Erythroblast (primary cell): ENCODE data around the gene JSRP1.

Experiments used
- DNase-seq, 2 experiments: peaks; one replicate each; lab custom pipeline; 2025; lab: John Stamatoyannopoulos, UW
- GATA1 ChIP-seq: IDR thresholded peaks from 2 replicates; pipeline ENCODE4 v1.6.1; 2011; ENCODE audit warnings: low read depth, mild to moderate bottlenecking, control low read depth, low read length, moderate library complexity
- POLR2A ChIP-seq: IDR thresholded peaks from 2 replicates; pipeline ENCODE4 v1.6.1; 2011; ENCODE audit warnings: mild to moderate bottlenecking, low read length

The JSRP1 gene

GRCh38 chr19:2208975-2209374 is 47.2 kb downstream of the JSRP1 start:
- no peak for DNase-seq
- TF ChIP-seq POLR2A: no peak
- no peak for TF ChIP-seq GATA1

GRCh38 chr19:2207991-2208860 is 48.0 kb downstream of the JSRP1 start:
- DNase-seq: peak; percentile 83 to 86
- no peak for TF ChIP-seq GATA1
- TF ChIP-seq POLR2A: no peak

- TF ChIP-seq POLR2A: no peak
- no peak for TF ChIP-seq GATA1
Observed at GRCh38 chr19:2207008-2207407, 49.2 kb downstream of the JSRP1 start.

GRCh38 chr19:2202366-2202765 is 53.9 kb downstream of the JSRP1 start:
- TF ChIP-seq GATA1 (no peak), POLR2A (no peak)
- no peak for DNase-seq

More at GRCh38 chr19:2207008-2207407, 49.2 kb downstream of the JSRP1 start:
- no peak for DNase-seq
